SIG-M5 treated with dmso at 0.1 percent for 504 hours (cell line): ENCODE data around the gene FAM83G.

Source experiments
- DNase-seq: peaks from one replicate; lab custom pipeline; 2025; ENCODE audit not compliant: unreplicated experiment; lab: John Stamatoyannopoulos, UW

The FAM83G gene

GRCh38 chr17:18974407-18975149, 30.0 kb downstream of the FAM83G start:
- no peak for DNase-seq

GRCh38 chr17:18971801-18972200, 32.8 kb downstream of the FAM83G start:
- no peak for DNase-seq

GRCh38 chr17:18970582-18971480, 33.7 kb downstream of the FAM83G start:
- DNase-seq, result no peak

- no peak for DNase-seq
These were observed 35.3 kb downstream of the FAM83G start for GRCh38 chr17:18968945-18969887.

- DNase-seq, result no peak
These were observed 36.2 kb downstream of the FAM83G start for GRCh38 chr17:18968345-18968744.

- no peak for DNase-seq
These were observed 36.6 kb downstream of the FAM83G start for GRCh38 chr17:18967916-18968315.

- no peak for DNase-seq
These were observed 37.5 kb downstream of the FAM83G start for GRCh38 chr17:18966831-18967624.

GRCh38 chr17:18965530-18966236, 38.9 kb downstream of the FAM83G start:
- DNase-seq, result no peak

- DNase-seq, result no peak
These were observed 40.0 kb downstream of the FAM83G start for GRCh38 chr17:18964550-18964949.

- no peak for DNase-seq
These were observed 40.6 kb downstream of the FAM83G start for GRCh38 chr17:18964018-18964351.

- DNase-seq, result no peak
These were observed 41.2 kb downstream of the FAM83G start for GRCh38 chr17:18963126-18964017.

- no peak for DNase-seq
These were observed 42.1 kb downstream of the FAM83G start for GRCh38 chr17:18962494-18962815.

- DNase-seq, result no peak
These were observed 42.7 kb downstream of the FAM83G start for GRCh38 chr17:18961634-18962493.

GRCh38 chr17:18960803-18961511, 43.6 kb downstream of the FAM83G start:
- peak; percentile 43 for DNase-seq

GRCh38 chr17:18960241-18960665, 44.3 kb downstream of the FAM83G start:
- DNase-seq, result no peak

- DNase-seq, result no peak
These were observed 44.7 kb downstream of the FAM83G start for GRCh38 chr17:18959845-18960240.
